ENCODE measurements around the gene MTF2. TPM values are rescaled to one million over a fixed set of nuclear protein-coding genes. Genes with fewer than 3 reads are reported as not detected.

The MTF2 gene
- total and polyA plus RNA-seq, 12 donors: 3.9 to 14.0 (median 8.3) TPM

GRCh38 chr1:93142161-93142560 is 63.1 kb downstream of the MTF2 start:
- H3K9me3 ChIP-seq: no peaks in the 10 kb centered on the region
- DNase-seq (no peak), ATAC-seq (no peak)
- peaks cover 0 to 44% (median 0%) of the 10 kb centered on the region in 9 donors for H3K36me3 ChIP-seq
- H3K27me3 ChIP-seq: no peaks in the 10 kb centered on the region
- intact Hi-C loops (cut with DNase I): no loop called here
- TF ChIP-seq CTCF (IDR thresholded peaks at IDR 0.05): no peak
- no peak overlapping the region for H3K27ac ChIP-seq
- no peak overlapping the region for H3K4me3 ChIP-seq
- no peaks in the 10 kb centered on the region for H3K4me1 ChIP-seq
- 97 to 98% methylated on average over 2 of the region's 2 CpGs for WGBS, 2 donors

DNA sequence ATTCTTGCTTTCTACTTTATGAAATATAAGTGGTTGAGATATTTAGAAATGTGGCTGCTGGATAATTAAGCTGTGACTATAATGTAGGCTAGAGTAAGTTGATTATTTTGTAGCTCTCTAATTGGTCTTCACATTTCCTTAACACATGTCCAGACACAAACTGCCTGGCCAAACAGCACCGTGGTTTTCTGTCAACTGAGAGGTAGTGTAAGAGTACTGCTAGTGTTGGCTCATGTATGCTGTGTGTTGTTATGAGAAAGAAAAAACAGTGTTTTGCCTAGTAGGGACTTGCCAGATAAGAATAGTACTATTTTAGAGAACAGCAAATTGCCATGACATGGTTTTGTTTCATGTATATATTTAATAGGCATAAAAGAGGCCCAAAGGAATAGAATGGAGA is 64.1 kb downstream of the MTF2 start:
- no peak for ATAC-seq
- intact Hi-C loops (cut with DNase I): no loop called here
- Histone ChIP-seq H3K4me1 (peaks cover 0 to 7% (median 0%) of the 10 kb centered on the region in 9 donors), H3K4me3 (no peak overlapping the region), H3K9me3 (no peaks in the 10 kb centered on the region), H3K27ac (no peak overlapping the region), H3K36me3 (peaks cover 0 to 43% (median 0%) of the 10 kb centered on the region in 9 donors), H3K27me3 (no peaks in the 10 kb centered on the region)
- DNase-seq: no peak
- TF ChIP-seq CTCF (IDR thresholded peaks at IDR 0.05): no peak
- 70 to 72% methylated on average over 1 of the region's 1 CpG for WGBS, 2 donors

- TF ChIP-seq CTCF (IDR thresholded peaks at IDR 0.05): no peak
- DNase-seq (no peak), ATAC-seq (no peak)
- Histone ChIP-seq H3K36me3 (peaks cover 0 to 43% (median 0%) of the 10 kb centered on the region in 9 donors), H3K27ac (no peak overlapping the region), H3K4me1 (peaks cover 0 to 8% (median 0%) of the 10 kb centered on the region in 9 donors), H3K27me3 (no peaks in the 10 kb centered on the region), H3K9me3 (no peaks in the 10 kb centered on the region), H3K4me3 (no peak overlapping the region)
- intact Hi-C loops (cut with DNase I): no loop called here
- 96 to 97% methylated on average over 4 of the region's 4 CpGs for WGBS, 2 donors
Observed at GRCh38 chr1:93143769-93144168, 64.7 kb downstream of the MTF2 start.

DNA sequence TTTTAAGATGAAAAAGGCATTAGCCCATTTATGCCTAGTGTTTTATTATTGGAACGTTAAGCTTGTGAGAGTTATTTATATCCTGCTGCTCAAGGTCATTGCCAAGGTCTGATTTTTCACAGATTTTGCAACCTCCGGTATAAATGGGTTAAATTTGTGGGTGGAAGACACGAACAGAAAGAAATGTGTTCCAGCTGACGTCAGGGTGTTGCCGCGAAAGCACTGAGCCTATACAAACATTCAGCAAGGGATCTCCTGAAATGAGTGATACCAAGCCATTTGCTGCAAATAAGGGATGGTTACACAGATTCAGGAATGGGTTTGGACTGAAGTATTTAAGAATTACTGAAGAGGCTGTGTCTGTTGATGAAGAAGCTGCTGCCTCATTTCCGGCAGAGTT is 68.9 kb downstream of the MTF2 start:
- H3K27me3 ChIP-seq: no peaks in the 10 kb centered on the region
- no peak overlapping the region for H3K4me3 ChIP-seq
- intact Hi-C loops (cut with DNase I): no loop called here
- H3K4me1 ChIP-seq: peaks cover 0 to 8% (median 0%) of the 10 kb centered on the region in 9 donors
- no peak for TF ChIP-seq CTCF (IDR thresholded peaks at IDR 0.05)
- DNase-seq (no peak), ATAC-seq (no peak)
- WGBS, 2 donors: 46 to 47% methylated on average over 7 of the region's 7 CpGs
- no peaks in the 10 kb centered on the region for H3K9me3 ChIP-seq
- H3K27ac ChIP-seq: no peak overlapping the region
- H3K36me3 ChIP-seq: peaks cover 0 to 57% (median 7%) of the 10 kb centered on the region in 9 donors

All from heart right ventricle (tissue), 16 donors.